ENCODE results near the gene FN1. TPM values are rescaled to one million over a fixed set of nuclear protein-coding genes. Genes with fewer than 3 reads are reported as not detected.

Gene FN1
- total and polyA plus RNA-seq, 2 of the 8 experiments (the other 6 are each of a cell fraction or from before 2014, with no cell fraction given): 42.9 to 109 TPM

DNA sequence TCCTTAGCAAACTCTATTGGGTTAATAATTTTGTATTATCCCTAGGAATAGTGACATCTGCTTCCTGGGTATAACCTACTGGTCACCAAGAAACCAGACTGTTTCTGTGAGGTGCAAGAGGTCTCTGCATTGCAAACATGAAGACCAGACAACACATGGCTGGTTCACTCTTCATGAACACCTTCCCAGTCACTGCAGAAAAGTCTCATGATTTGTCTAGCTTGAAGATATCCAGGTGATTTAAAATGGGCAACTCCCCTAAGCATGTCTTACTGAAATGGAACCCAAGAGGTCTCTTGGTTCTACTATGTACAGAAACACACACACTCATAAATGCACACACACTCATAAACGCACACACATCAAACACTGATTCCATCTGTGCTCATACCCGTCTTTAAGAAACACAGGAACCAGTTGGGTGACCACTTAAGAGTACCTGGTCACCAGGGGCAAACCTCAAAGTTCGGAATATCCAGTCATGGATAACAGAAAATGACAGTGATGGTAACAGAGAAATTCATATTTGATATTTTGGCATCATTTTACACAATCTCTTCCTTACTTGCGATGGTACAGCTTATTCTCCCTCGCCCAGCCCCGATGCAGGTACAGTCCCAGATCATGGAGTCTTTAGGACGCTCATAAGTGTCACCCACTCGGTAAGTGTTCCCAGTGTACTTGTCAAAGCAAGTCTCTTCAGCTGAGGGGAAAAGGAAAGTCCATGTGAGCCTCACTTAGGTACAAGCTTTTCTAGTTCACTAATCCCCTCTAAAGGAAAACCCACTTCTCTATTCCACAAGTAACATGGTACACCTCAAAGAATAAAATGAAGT, 2.9 kb downstream of the FN1 start:
- H3K4me2 ChIP-seq (ENCODE audit: insufficient read depth in 1 of 2, low read depth in 2 of 2, low read length in 2 of 2): no peak overlapping the region
- no peak overlapping the region for H2AK5ac ChIP-seq (ENCODE audit: low read depth, low read length)
- H2AFZ ChIP-seq (ENCODE audit: low read length): no peak overlapping the region
- peaks cover 10% of the 10 kb centered on the region for H3K23me2 ChIP-seq (ENCODE audit: low read depth, low read length)
- ChIA-PET POLR2A (ENCODE audit: partially characterized antibody) (no interaction called here), CTCF (ENCODE audit: partially characterized antibody) (interaction anchor here (1.2 kb wide), 2 partner anchors 22 to 489 kb away, joined by 3 to 4 read pairs; no protein-coding TSS in a partner anchor)
- no peaks in the 10 kb centered on the region for H3K9me3 ChIP-seq (ENCODE audit: insufficient read depth in 2 of 2, low read depth in 1 of 2, low read length in 1 of 2)
- no peak overlapping the region for H2BK15ac ChIP-seq (ENCODE audit: low read length)
- no peak overlapping the region for H3K4ac ChIP-seq (replicated peaks; ENCODE audit: insufficient read length, low read depth, low read length)
- no peak overlapping the region for H3K14ac ChIP-seq (ENCODE audit: insufficient read length)
- WGBS, 2 experiments (ENCODE audit: extremely low coverage in 1 of 2, insufficient coverage in 1 of 2, insufficient read length in 1 of 2, insufficient replicate concordance in 2 of 2, low coverage in 1 of 2, low lambda C conversion rate in 2 of 2, missing lambda C conversion rate in 1 of 2): 84% methylated on average over 8 of the region's 8 CpGs; no CpG with 5 or more reads in 1 of the 2 experiments
- H4K5ac ChIP-seq (ENCODE audit: insufficient read length, low read depth, low read length): no peak overlapping the region
- FAIRE-seq (no peak), DNase-seq (ENCODE audit: low read depth in 1 of 2, low spot score in 2 of 2) (no peak)
- no peak overlapping the region for H2BK5ac ChIP-seq (ENCODE audit: low read depth, low read length)
- no peak overlapping the region for H3K23ac ChIP-seq (ENCODE audit: insufficient read length)
- no peak overlapping the region for H3K56ac ChIP-seq (replicated peaks; ENCODE audit: insufficient read length, low read depth, low read length)
- no peaks in the 10 kb centered on the region; a peak in 1 of 7 replicates for H3K4me1 ChIP-seq (replicated peaks in 1 of 4; ENCODE audit: control insufficient read depth in 3 of 4, insufficient read depth in 4 of 4, low read length in 3 of 4)
- no peak overlapping the region for H2BK120ac ChIP-seq (replicated peaks; ENCODE audit: low read depth, low read length)
- H4K8ac ChIP-seq (ENCODE audit: extremely low read depth, insufficient read depth, low read length): no peak overlapping the region
- no peak overlapping the region for H2BK20ac ChIP-seq (ENCODE audit: low read length)
- no peak overlapping the region for H2BK12ac ChIP-seq (ENCODE audit: low read depth, low read length)
- H3K36me3 ChIP-seq (ENCODE audit: control insufficient read depth in 2 of 4, insufficient read depth in 4 of 4, low read length in 3 of 4): peaks cover 0 to 21% (median 1%) of the 10 kb centered on the region in 4 experiments; a peak in 6 of 8 replicates
- H3K9ac ChIP-seq (replicated peaks in 1 of 4; ENCODE audit: extremely low read depth in 1 of 4, low read depth in 3 of 4, low read length in 3 of 4): no peak overlapping the region
- no peaks in the 10 kb centered on the region; a peak in 2 of 7 replicates for H3K27me3 ChIP-seq (replicated peaks in 1 of 4; ENCODE audit: control insufficient read depth in 3 of 4, extremely low read depth in 1 of 4, insufficient read depth in 3 of 4, low read length in 3 of 4)
- H3K18ac ChIP-seq (ENCODE audit: extremely low read depth, low read length): no peak overlapping the region
- no peak overlapping the region for H3K4me3 ChIP-seq (ENCODE audit: extremely low read depth in 1 of 4, insufficient read depth in 2 of 4, low read depth in 3 of 4, low read length in 4 of 4)
- H4K20me1 ChIP-seq (replicated peaks in 1 of 2; ENCODE audit: control insufficient read depth in 1 of 2, insufficient read depth in 2 of 2, low read length in 2 of 2): no peaks in the 10 kb centered on the region
- no peaks in the 10 kb centered on the region for H3K79me2 ChIP-seq (ENCODE audit: control insufficient read depth in 1 of 2, insufficient read depth in 2 of 2, low read length in 2 of 2)
- no peak overlapping the region for H4K91ac ChIP-seq (replicated peaks; ENCODE audit: insufficient read length, low read length)
- no peaks in the 10 kb centered on the region for H3K79me1 ChIP-seq (ENCODE audit: low read depth, low read length)
- H3K27ac ChIP-seq (ENCODE audit: low read depth, low read length): no peak overlapping the region
- no peak for TF ChIP-seq KDM5A (IDR thresholded peaks at IDR 0.05; ENCODE audit: low read length)
- TF ChIP-seq JUN (IDR thresholded peaks at IDR 0.05; ENCODE audit: low read depth, low read length): no peak
- TF ChIP-seq SIX5 (IDR thresholded peaks at IDR 0.05; ENCODE audit: low read depth, low read length): no peak
- TF ChIP-seq BACH1 (IDR thresholded peaks at IDR 0.05; ENCODE audit: low read length): no peak
- TF ChIP-seq HDAC2 (IDR thresholded peaks at IDR 0.05; ENCODE audit: borderline replicate concordance in 1 of 2, low read depth in 2 of 2, low read length in 2 of 2): no peak
- TF ChIP-seq PHF8 (conservative IDR thresholded peaks at IDR 0.05; ENCODE audit: low read depth, low read length): no peak
- no peak for TF ChIP-seq MAFK (IDR thresholded peaks at IDR 0.05; ENCODE audit: low read depth, low read length)
- TF ChIP-seq TAF7 (optimal IDR thresholded peaks at IDR 0.05; ENCODE audit: borderline replicate concordance, low read depth, low read length): no peak
- TF ChIP-seq RFX5 (IDR thresholded peaks at IDR 0.05; ENCODE audit: borderline replicate concordance, low read depth, low read length): no peak
- TF ChIP-seq, protein P1, sequence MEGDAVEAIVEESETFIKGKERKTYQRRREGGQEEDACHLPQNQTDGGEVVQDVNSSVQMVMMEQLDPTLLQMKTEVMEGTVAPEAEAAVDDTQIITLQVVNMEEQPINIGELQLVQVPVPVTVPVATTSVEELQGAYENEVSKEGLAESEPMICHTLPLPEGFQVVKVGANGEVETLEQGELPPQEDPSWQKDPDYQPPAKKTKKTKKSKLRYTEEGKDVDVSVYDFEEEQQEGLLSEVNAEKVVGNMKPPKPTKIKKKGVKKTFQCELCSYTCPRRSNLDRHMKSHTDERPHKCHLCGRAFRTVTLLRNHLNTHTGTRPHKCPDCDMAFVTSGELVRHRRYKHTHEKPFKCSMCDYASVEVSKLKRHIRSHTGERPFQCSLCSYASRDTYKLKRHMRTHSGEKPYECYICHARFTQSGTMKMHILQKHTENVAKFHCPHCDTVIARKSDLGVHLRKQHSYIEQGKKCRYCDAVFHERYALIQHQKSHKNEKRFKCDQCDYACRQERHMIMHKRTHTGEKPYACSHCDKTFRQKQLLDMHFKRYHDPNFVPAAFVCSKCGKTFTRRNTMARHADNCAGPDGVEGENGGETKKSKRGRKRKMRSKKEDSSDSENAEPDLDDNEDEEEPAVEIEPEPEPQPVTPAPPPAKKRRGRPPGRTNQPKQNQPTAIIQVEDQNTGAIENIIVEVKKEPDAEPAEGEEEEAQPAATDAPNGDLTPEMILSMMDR (IDR thresholded peaks at IDR 0.05; ENCODE audit: control extremely low read depth in 1 of 3, insufficient read depth in 1 of 3, low read depth in 1 of 3, low read length in 3 of 3): no peak
